GM21528 (cell line): ENCODE measurements around the gene JAG2.

ENCODE experiments used
- ATAC-seq: cut with Tn5 transposase; IDR thresholded peaks from one replicate; pipeline ENCODE4 v1.9.1; 2021; ENCODE audit warnings: mild to moderate bottlenecking, moderate library complexity; ENCODE audit not compliant: unreplicated experiment, low FRiP score

Gene JAG2

DNA sequence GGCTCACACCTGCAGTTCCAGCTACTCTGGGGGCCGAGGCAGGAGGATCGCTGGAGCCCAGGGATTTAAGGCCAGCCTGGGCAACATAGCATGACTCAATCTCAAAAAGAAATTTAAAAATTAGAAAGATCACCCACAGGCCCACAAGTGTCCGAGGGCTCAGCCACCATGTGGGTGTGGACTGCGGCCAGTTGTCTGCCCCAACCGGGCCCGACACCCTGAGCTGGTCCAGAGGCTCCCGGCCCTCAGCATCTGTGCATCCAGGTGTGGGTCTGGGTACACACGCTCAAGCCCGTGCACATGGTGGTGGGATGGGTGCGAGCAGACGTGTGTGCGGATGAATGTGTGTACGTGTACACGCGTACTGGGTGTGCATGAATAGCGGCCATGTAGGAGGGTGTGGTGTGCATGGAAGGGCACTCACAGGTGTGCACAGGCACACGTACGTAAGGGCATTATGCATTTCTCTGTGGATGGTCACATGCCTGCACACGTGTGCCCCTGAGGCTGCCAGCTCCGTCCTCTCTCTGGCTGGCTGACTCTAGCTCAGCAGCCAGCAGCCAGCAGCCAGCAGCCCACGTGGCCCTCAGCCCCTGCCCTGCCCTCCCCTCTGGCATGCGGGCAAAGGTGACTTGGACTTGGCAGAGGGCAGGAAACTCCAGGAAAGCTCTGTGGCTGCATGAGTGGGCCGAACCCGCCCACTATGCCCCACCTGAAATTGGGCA is 35.8 kb upstream of the JAG2 start:
- ATAC-seq, result no peak

DNA sequence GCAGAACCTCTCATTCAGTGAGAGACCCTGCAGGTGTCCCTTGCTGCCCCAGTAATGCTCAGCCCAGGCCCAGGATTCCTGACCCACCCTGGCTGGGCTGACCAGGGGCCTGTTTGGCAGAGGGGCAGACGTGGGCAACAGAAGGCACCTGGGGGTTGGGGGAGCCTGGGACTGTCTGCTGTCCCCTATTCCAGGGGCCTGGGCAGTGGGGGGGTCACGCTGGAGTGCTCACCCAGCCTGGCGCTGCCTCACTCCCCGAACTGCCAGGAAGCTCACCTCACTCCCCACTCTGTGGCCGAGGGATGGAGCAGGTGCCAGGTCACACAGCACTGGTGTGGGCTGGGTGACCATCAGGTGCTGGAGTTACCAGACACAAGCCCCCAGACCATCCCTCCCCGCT is 35.1 kb upstream of the JAG2 start:
- ATAC-seq, result no peak

DNA sequence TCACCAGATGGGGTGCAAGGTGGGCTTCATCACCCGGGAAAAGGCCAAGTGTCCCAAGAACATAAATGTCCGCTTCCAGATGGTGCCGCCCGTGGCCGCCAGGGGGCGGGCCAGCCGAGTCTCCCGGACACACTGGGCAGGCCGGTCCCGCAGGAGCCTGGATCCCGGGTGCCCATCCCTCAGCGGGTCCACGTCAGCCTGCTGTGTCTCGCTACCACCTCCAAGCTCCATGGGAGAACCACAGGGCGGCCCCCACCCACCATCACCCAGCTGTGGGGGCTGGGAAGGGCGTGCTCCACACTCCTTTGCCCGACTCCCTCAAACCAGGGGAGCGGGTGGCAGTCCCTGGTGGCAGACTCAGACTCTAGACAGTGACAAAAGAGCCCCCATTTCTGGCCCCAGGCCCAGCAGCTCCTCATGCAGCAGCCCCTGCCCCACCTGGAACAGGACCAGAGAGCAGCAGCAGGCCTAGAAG is 34.5 kb upstream of the JAG2 start:
- no peak for ATAC-seq

DNA sequence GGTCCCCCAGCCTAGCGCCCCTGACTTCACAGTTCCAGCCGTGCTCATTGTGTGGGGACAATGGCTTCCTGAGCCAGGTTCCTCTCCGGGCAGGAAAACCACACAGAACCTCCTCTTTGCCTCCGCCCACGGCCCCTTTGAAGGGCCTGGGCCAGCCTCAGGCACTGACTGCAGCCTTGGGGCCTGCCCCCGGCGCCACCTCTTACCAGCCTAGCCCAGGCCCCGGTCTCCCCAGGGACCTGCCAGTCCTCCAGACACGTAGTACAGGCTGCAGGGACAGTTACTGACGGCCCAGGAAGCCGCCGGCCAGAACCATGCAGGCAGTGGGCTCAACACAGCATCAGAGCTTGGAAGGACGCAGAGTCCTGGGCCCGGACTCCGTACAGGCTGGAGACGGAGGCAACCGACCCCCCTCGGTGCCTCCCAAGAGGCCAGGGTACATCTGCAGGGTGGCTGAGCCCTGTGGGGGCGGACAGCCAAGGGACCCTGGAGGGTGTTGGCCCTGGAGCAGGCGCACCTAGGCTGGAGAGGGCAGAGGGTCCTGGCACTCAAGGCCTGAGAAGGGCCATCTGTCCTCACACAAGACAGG is 33.4 kb upstream of the JAG2 start:
- ATAC-seq, result no peak

DNA sequence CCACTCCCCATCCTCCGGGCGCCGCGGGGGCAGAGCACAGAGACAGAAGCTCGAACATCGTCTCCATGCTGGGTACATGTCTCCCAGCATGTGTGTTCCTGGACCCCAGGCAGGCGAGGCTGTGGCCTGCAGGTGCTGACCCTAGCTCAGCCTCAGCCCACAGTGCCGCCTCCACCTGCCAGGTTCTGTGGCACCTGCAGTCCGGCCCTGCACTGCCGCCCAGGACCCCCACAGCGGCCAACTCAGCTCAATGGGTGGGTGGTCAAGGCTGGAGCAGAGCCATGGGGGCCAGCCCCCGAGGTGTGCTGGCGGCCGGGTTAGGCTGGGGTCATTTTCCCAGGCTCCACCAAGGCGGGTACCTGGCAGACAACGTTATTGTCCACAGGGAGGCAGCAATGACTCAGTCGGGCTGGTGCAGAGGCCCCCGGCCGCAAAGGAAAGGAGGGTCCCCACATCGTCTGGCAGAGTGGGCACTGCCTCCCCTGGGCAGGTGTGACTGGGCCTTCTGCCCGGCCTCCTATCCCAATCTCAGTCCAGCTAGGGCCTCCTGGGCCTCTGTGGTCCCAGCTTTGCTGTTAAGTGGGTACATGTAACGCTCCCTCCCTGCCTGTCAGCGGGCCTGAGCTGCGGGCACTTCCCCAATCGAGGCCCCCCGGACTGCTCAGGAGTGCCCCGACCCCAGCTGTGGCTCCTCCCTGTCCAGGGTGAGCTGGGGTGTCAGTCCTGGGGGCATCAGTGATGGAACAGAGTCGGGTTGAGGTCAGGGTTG is 32.8 kb upstream of the JAG2 start:
- ATAC-seq, result no peak

DNA sequence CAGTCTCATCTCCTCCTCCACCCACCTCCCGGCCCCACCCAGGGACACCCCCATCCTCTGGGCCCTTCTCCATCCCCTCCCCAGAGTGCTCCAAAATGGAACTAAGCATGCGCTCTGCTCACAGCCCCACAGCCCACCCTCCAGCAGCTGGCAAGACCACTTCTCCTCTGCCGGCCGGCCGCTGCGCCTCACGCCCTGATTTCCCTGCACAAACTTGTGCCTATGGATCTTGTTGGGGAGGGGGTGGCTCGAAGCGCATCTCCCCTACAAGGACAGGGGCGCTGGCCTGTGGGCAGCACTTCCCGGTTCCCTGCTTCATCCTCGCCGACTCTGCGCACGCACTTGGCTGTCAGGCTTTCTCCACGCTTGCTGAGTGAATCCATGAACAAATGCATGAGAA is 32.1 kb upstream of the JAG2 start:
- no peak for ATAC-seq

DNA sequence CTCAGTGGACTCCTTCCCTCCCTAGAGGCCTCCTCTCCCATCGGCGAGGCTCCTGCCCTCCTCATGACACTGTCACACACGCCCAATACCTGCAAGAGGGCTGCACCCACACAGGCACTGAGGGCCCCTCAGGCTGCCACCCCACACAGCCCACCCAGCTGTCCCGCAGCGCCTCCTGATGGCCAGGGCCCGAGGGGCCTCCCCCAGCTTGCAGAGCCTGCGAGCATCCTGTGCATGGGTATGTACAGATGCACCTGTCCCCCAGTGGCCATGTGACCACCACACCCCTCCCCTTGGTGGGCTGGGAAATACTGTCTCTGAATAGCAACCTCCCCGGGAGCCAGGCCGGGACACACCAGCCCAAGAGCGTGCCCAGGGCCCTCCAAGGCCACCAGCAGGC is 31.5 kb upstream of the JAG2 start:
- ATAC-seq, result no peak

DNA sequence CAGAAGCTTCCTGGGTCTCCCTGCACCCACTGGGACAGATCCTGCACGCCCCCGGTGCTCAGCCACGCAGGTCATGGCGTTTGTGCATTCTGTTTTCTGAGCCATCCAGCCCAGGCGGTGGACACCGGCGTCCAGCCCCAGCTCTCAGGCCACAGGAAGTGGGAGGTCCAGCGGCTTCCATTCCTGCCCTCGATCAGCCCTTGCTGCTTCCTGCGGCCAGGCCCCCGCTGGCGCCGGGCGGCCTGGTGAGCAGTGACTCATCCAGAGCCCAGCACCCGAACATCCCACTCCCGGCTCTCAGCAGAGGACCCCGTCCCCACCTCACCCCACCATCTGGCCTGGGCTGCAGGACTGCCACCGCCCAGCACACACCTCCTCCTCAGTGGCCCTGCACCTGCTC is 30.5 kb upstream of the JAG2 start:
- ATAC-seq, result no peak

DNA sequence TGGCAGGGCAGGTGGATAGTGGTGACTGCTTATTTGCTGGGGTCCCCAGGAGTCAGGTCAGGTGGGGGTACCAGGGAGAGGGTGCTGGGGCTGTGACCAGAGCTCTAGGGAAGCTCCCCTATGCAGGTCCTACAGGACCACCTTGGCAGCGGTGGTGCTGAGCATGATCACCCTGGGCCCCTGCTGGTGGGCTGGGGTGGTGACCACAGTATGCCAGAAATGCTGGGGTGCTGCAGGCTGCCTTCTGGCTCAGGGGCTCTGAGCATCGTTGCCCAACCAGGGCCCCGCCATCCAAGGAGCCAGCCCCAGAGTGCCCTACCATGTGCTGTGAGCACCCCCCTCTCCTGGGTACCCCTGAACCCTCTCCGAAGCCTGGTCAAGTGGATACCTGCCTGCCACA is 30.0 kb upstream of the JAG2 start:
- ATAC-seq, result no peak

DNA sequence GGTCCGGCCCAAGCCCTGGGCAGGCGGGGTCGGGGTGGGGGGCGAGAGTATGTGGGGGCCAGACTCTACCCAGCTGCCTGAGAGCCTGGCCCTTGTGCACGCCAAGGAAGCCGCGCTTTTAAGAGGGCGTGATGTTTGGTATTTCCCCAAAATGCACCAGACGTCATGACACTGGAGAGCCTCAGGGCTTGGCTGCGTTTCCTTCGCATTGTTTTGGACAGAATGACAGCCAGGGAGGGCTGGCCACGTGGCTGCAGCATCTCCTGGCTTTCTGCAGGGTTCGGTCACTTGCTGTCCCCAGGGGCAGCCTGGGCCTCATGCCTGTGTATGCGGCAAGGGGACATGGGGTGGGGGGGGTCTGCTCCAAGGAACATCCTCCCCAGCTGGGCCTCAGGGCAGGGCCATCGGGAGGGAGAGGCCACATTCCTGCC is 28.6 kb upstream of the JAG2 start:
- no peak for ATAC-seq

DNA sequence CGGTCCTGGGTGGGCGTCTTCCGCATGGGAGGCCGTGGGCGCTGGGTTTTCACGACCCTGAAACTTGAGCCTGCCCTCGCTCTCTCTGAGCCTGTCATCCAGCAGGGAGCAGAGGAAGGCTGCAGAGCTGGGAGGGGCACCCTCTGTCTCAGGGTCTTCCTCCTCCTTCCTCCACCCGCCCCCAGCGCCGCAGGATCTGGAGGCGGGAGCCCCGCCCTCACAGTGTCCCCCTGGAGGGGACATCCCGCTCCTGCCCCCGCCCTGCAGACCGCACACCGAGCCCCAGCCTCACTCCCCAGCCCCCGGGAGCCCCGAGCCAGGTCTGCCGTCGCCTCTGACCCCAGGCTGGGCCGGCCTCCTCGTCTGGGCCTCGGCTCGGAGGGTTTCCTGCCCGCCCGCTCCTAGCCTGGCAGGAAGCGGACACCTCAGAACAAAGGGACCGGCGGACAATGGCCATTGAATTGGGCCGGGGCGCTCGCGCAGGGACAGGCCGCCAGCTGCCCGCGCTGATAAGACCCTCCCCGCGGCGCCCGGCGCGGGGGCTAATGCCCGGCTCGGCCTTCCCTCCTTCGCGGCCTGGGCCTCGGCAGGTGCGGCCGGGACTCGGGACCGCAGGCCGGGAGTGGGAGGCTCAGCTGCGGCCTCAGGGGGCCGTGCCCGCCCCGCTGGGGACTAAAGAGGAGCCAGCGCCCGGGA is 27.8 kb upstream of the JAG2 start:
- ATAC-seq, result no peak

DNA sequence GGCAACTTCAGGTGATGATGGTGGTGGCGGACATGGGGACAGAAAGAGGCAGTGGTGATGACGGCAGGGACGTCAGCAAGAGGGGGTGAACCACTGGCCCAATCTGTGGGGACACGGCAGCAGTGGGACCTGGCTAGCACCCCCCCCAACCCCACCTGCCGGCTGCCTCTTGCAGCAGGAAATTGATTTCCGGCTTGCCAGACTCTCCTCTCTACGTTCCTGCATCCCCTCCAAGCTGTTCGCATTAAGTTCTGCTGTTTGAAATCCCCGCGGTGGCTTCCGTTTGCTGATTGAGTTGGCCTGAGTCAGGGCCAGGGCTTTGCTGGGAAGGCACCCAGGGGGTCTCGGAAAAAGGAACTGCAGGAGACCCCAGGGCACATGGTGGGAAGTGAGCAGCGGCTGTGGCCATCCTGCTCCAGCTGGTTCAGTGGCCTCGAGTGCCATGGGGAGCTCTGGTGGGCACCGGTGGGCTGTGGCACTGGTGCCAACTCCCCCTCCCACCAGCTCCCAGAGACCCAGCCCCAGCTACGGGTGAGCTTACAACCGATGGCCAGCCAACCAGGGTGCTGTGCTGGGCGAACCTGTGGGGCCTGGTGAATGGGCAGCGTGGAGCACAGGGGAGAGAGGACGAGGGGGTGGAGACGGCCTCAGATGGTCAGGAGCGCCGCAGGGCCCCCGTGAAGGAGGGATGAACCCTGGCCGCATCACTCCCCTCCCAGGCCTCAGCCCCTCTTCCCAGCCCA is 27.1 kb upstream of the JAG2 start:
- ATAC-seq, result no peak

DNA sequence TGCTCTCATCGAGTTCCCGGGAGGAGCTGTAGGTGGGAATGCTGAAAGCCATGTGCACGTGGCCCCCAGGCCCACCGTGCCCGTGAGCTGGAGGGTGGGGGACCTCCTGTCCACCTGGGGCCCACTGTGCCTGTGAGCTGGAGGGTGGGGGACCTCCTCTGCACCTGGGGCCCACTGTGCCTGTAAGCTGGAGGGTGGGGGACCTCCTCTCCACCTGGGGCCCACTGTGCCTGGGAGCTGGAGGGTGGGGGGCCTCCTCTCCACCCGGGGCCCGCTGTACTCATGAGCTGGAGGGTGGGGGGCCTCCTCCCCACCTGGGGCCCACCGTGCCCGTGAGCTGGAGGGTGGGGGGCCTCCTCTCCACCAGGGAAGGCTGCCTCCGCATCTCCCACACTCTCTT is 26.5 kb upstream of the JAG2 start:
- ATAC-seq, result no peak

DNA sequence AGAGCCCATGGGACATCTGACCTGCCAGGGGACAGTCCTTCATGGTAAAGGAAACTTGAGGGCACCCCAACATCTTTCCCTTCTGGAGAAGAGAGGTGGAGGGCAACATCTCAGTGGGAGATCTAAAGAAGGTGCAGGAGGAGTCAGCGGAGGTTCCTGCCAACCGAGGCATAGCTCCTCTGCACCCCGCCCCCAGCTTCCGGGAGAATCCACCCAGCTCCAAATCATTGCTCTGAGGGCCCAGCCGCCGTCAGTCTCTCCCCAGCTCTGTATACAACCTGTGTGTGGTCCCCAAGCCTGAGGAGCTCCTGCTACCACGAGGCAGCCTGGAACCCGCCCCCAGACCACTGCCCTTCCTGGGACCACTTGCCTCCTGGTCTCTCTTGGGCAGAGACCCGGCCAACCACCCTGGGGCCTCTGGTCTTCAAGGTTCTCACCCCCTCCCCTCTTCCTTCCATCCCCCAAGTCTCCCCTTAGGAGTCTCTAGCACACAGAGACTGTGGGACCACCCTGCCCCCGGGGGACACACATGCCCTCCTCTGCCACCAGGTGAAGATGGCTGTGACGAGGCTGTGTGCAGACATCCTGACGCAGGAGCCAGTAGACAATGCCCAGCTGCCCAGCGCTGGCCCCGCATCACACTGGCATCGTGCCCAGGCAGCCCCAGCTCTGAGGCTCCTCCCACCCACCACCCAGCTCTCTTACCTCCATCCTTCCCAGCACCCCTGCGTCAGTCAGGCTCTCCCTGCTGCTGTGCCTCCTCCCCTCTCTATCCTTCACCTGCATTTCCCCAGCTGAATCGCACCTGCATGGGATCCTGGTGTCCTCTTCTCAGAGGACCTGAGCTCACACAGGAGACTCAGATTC is 25.6 kb upstream of the JAG2 start:
- ATAC-seq, result no peak

DNA sequence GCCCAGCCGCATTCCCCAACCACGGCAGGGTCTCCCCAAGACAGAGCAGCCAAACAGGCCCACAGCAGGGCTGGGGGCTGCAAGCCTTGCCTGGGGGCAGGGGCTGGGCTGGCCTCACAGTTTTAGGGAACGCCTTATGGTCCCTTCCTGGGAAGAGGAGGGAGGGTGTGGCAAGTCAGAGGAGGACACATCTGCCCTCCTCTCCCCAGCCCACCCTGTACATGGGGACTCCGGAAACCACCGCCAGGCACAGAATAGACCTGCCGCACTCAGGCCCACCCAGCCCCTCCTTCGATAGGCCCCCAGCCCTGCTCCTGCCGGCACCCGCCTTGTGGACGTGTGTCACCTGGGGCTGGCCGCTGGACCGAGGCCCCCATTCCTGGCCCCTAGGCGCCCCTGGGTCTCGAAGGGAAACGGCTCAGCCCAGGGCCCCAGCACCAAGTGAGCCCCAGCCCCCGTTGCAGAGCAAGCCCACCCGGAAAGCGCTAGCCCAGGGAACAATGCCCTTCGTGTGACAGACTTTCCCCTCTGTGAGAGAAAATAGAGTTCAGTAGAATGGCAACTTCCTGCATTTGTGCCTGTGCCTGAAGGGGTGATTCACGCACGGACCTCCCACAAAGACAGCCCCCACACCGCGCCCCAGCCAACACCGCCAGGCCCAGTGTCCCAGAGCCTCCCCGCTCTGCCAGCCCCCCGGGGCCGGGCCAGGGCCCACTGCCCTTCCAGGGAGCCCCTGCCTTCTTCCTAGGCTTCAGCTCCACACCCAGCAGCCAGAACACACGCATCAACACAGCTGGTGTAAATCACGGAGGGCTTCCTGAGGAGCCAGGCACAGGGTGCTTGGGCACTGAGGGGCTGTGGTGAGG is 24.5 kb upstream of the JAG2 start:
- ATAC-seq, result no peak

DNA sequence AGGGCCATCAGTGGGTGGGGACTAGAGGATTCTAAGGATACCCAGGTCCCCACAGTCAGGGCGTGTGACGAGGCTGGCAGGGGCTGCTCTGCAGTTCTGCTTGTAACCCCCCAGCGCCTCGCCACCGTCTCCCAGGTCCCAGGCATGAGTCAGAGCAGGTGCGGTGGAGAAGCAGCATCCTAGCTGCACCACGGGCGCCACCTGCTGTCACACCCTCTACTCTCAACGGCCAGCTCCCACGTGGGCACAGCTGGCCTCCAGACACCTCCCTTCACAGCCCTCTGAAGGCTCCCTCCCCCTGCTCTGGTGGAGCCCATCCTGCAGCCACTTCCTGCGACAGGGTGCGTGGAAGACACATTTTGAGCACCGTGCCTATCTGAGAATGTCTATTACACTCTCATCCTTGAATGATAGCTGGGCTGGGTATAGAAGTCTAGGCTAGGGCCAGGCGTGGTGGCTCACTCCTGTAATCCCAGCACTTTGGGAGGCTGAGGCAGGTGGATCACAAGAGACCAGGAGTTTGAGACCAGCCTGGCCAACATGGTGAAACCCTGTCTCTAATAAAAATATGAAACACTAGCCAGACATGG is 19.5 kb upstream of the JAG2 start:
- no peak for ATAC-seq

DNA sequence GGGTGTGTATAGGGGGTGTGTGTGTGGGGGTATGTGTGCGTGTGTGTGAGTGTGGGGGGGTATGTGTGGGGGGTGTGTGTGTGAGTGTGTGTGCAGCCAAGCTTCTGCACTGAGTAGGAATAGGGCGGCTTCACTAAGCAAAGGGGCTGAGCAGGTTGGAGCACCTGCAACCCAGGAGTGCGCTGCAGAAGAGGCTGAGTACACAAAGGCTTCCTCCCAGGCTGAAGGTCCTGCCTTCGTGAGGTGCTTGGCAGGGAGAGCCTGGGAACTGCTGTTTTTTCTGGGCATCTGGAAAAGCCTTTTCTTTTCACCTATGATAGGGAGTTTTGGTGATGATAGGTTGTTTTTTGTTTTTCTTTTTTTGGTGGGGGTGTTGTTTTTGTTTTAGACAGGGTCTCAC is 18.5 kb upstream of the JAG2 start:
- no peak for ATAC-seq

DNA sequence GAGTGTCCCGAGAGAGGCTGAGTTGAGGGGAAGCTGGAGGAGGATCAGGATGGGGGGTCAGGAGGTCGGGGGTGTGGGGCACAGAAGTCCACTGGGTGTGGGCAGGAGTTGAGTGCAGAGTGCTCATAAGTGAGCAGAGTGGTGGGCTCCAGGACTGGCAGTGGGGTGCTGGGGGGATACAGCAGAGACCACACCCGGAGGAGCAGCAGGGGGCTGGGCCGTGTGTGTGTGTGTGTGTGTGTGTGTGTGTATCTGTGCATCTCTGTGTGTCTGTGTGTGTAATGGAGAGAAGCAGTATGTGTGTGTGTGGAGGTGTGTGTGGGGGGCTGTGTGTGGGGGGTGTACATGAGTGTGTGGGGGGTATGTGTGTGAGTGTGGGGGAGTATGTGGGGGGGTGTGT is 17.4 kb upstream of the JAG2 start:
- ATAC-seq, result no peak
